HG03558 (cell line): ENCODE measurements around the gene OTOP2.

Experiments
- ATAC-seq: cut with Tn5 transposase; IDR thresholded peaks from one replicate; pipeline ENCODE4 v1.9.1; 2021; ENCODE audit warnings: moderate number of reproducible peaks; ENCODE audit not compliant: unreplicated experiment; ENCODE audit errors: extremely low read depth

OTOP2 gene, protein sequence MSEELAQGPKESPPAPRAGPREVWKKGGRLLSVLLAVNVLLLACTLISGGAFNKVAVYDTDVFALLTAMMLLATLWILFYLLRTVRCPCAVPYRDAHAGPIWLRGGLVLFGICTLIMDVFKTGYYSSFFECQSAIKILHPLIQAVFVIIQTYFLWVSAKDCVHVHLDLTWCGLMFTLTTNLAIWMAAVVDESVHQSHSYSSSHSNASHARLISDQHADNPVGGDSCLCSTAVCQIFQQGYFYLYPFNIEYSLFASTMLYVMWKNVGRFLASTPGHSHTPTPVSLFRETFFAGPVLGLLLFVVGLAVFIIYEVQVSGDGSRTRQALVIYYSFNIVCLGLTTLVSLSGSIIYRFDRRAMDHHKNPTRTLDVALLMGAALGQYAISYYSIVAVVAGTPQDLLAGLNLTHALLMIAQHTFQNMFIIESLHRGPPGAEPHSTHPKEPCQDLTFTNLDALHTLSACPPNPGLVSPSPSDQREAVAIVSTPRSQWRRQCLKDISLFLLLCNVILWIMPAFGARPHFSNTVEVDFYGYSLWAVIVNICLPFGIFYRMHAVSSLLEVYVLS

GRCh38 chr17:74924250-74924948, at the start of gene OTOP2:
TSS of gene OTOP2 (plus strand) at chr17:74924273. CDS start at chr17:74924633, 360 bp downstream.
- no peak for ATAC-seq

GRCh38 chr17:74874615-74875037, 49.4 kb upstream of the OTOP2 start:
- ATAC-seq: no peak

DNA sequence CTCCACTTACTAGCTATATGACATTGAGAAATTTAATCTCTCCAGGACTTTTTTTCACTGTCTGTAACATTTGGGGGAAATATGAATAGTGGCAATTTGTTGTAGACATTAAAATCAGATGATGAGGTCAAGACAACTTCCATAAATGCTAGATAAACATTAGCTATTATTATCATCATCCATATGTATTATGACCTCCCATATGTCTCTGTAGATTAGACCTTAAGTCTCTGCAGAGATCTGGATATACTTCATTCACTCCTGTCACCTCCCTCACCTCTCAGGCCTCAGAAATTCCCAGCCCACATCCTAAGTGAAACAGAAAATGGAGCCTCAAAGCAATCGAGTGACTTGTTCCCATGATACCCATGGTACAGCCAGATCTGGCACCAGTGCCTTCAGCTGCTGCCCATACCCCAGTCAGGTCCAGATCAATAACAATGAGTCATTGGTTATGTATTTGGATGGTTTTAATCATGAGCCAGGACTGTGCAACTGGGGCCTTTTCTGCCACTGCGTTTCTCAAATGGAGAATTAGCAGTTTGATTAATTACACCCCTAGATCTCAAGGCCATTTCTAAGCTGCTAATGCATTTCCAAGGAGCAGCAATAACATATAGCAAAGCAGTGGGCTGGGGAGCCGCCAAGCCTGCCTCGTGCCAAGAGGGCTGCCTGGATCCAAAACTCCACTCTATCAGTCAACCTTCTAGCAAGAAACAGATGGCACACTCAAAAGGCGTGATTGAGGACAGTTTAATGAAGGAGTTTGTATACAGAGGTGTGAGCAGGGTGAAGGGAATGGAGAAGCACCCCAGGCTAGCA, 48.7 kb upstream of the OTOP2 start:
- ATAC-seq: no peak

GRCh38 chr17:74875977-74876593, 48.0 kb upstream of the OTOP2 start:
- ATAC-seq: no peak

GRCh38 chr17:74877592-74878548, 46.2 kb upstream of the OTOP2 start:
- ATAC-seq: no peak

DNA sequence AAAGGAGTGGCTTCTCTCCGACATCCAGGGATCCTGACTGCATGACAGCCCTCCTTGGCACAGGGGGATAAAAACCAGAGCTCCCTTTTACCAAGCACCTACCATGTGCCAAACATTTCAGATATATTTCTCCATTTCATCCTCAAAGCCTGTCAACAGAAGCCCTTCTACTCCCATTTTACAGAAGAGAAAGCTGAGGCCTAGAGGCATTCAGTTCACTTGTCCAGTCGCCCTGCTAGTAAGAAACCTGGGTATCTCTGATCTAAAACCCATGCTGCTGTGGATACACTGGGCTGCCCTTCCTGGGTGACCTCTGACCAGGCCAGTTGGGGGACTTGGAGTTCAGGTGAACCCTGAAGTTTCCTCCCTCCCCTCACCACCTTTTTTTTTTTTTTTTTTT, 45.4 kb upstream of the OTOP2 start:
- no peak for ATAC-seq

DNA sequence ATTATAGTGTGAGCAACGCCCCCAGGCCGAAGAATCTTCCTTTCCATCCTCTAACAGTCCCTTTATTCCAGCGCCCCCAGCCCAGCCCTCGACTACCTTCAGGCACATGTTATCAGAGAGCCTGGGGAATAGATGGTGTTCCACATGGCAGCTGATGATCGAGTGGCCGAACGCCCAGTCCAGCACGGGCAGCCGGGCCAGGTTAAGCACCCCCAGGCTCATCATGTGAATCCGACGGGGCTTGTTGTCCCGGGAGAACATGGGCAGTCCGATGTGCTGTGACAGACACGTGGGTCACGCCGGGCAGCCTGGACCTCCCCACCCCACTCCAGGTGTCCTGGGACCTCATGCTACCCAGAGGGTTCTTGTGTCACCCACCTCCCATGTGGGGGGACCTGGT, 44.8 kb upstream of the OTOP2 start:
- ATAC-seq: no peak

- no peak for ATAC-seq
Measured at GRCh38 chr17:74881073-74881472, 43.0 kb upstream of the OTOP2 start.

- no peak for ATAC-seq
Measured at GRCh38 chr17:74882517-74883240, 41.4 kb upstream of the OTOP2 start.

GRCh38 chr17:74883241-74883745, 40.8 kb upstream of the OTOP2 start:
- no peak for ATAC-seq

GRCh38 chr17:74888469-74888868, 35.6 kb upstream of the OTOP2 start:
- no peak for ATAC-seq

- no peak for ATAC-seq
Measured at GRCh38 chr17:74890554-74890953, 33.5 kb upstream of the OTOP2 start.

GRCh38 chr17:74892013-74892841, 31.8 kb upstream of the OTOP2 start:
- ATAC-seq: no peak

DNA sequence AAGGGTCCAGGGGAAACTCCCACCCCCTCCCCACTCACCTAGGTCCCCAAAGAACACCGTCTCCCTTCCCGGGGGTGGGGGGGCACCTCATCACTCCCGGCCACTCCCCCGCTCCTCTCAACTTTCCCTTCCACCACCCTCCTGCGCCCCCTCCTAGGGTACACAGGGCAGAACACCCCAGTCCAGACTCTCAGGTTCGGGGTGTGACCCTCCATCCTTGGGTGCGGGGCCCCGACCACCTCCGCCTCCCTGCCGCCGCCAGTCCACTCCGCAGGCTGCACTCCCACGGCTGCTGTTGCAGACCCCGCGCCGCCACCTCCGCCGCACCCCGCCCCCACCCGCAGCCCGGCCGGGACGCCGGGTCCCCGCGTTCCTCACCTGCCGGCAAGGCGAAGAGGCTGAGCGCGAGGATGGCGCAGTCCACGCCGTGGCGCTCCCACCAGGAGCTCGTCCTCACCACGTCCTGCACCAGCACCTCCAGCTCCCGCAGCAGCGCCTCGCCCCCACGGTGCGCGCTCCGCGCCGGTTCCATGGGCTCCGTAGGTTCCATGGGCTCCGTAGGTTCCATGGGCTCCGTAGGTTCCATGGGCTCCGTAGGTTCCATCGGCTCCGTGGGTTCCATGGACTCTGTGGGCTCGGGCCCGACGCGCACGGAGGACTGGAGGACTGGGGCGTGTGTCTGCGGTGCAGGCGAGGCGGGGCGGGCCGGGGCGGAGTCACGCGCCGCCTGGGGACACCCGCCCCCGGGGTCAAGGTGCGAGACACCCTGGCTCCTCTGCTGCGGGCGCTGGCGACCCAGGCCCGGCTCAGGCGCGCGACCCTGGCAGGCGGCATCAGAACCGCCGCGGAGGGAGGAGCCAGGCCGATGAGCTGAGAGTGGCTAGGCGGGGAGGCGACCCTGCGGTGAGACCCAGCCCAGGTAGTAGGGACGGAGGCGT, 30.8 kb upstream of the OTOP2 start, which contains the start of gene FADS6:
FADS6 (minus strand) TSS at position 660 of the 938 bp plus-strand sequence; CDS start at position 622, 38 bp downstream.
- no peak for ATAC-seq

- ATAC-seq: no peak
Measured at GRCh38 chr17:74893936-74894671, 30.0 kb upstream of the OTOP2 start.
